Astrocyte (in vitro differentiated cells and primary cell): ENCODE results near the gene TTC7B. TPM values are rescaled to one million over a fixed set of nuclear protein-coding genes. Genes with fewer than 3 reads are reported as not detected.

Source experiments
- DNase-seq: peaks from one replicate; pipeline ENCODE4 v3.0.0-alpha.2; 2010; ENCODE audit warnings: low read depth
- FAIRE-seq: peaks from 2 replicates; lab custom pipeline; 2011; peaks lifted over from hg19 to GRCh38; lab: Jason Lieb, UNC
- H2AFZ ChIP-seq: 2 replicates; pipeline ENCODE4 v1.6.0; 2012; ENCODE audit warnings: low read depth, low read length, inconsistent platforms
- H3K27ac ChIP-seq: 2 replicates; pipeline ENCODE4 v1.5.1; 2011; ENCODE audit warnings: low read depth, low read length, inconsistent platforms
- H3K27me3 ChIP-seq: 2 replicates; pipeline ENCODE4 v1.6.0; 2011; ENCODE audit warnings: low read length, inconsistent platforms; ENCODE audit not compliant: insufficient read depth
- H3K36me3 ChIP-seq: 2 replicates; pipeline ENCODE4 v1.5.1; 2011; ENCODE audit warnings: low read length, inconsistent platforms; ENCODE audit not compliant: insufficient read depth
- H3K4me1 ChIP-seq: 2 replicates; pipeline ENCODE4 v1.5.1; 2011; ENCODE audit warnings: low read length, inconsistent platforms; ENCODE audit not compliant: insufficient read depth
- H3K4me2 ChIP-seq: 2 replicates; pipeline ENCODE4 v1.6.0; 2012; ENCODE audit warnings: low read length, inconsistent platforms
- H3K4me3 ChIP-seq: 2 replicates; pipeline ENCODE4 v1.5.1; 2011; ENCODE audit warnings: low read depth, mild to moderate bottlenecking, low read length, inconsistent platforms; ENCODE audit not compliant: insufficient read depth
- H3K79me2 ChIP-seq: 2 replicates; pipeline ENCODE4 v1.6.0; 2012; ENCODE audit warnings: mild to moderate bottlenecking, low read length, inconsistent platforms; ENCODE audit not compliant: insufficient read depth
- H3K9ac ChIP-seq: 2 replicates; pipeline ENCODE4 v1.6.0; 2012; ENCODE audit warnings: mild to moderate bottlenecking, low read length, inconsistent platforms
- H3K9me3 ChIP-seq: 2 replicates; pipeline ENCODE4 v1.5.1; 2012; ENCODE audit warnings: low read depth, mild to moderate bottlenecking, low read length, inconsistent platforms; ENCODE audit not compliant: insufficient read depth
- H4K20me1 ChIP-seq: 2 replicates; pipeline ENCODE4 v1.6.0; 2012; ENCODE audit warnings: low read length, inconsistent platforms; ENCODE audit not compliant: insufficient read depth
- H3K27ac Mint-ChIP-seq: one replicate; pipeline ENCODE4 v1.8.0; 2021; ENCODE audit warnings: mild to moderate bottlenecking, mixed read lengths; ENCODE audit not compliant: unreplicated experiment
- H3K27me3 Mint-ChIP-seq: one replicate; pipeline ENCODE4 v1.8.0; 2021; ENCODE audit warnings: low read depth, mixed read lengths; ENCODE audit not compliant: unreplicated experiment
- H3K36me3 Mint-ChIP-seq: one replicate; pipeline ENCODE4 v1.8.0; 2021; ENCODE audit warnings: low read depth, mixed read lengths; ENCODE audit not compliant: unreplicated experiment
- H3K4me1 Mint-ChIP-seq: one replicate; pipeline ENCODE4 v1.8.0; 2021; ENCODE audit warnings: low read depth, mixed read lengths; ENCODE audit not compliant: unreplicated experiment
- H3K4me3 Mint-ChIP-seq: one replicate; pipeline ENCODE4 v1.8.0; 2021; ENCODE audit warnings: mild to moderate bottlenecking, moderate library complexity, mixed read lengths; ENCODE audit not compliant: unreplicated experiment
- H3K9me3 Mint-ChIP-seq: one replicate; pipeline ENCODE4 v1.8.0; 2021; ENCODE audit warnings: mild to moderate bottlenecking, mixed read lengths; ENCODE audit not compliant: unreplicated experiment
- CTCF ChIP-seq: IDR thresholded peaks from 2 replicates; pipeline ENCODE4 v1.5.1; 2011; ENCODE audit warnings: low read depth, mild to moderate bottlenecking, inconsistent platforms, low read length, moderate library complexity; ENCODE audit not compliant: insufficient read depth
- EZH2 ChIP-seq: IDR thresholded peaks from 2 replicates; pipeline ENCODE4 v1.6.1; 2012; ENCODE audit warnings: mild to moderate bottlenecking, low read length, inconsistent platforms; ENCODE audit not compliant: insufficient read depth
- total RNA-seq: library from RNA; stranded (reverse); gene quantifications from 2 replicates; pipeline ENCODE4 v1.2.1, GENCODE V29; 2021

TTC7B gene
- total RNA-seq, 1 donor from 2014 or later = 42.1 TPM

GRCh38 chr14:90603336-90603735, 212.9 kb downstream of the TTC7B start:
- H3K4me2 ChIP-seq = no peak overlapping the region
- H3K9me3 Mint-ChIP-seq = no peaks in the 10 kb centered on the region
- FAIRE-seq = no peak

GRCh38 chr14:90602088-90602687, 214.0 kb downstream of the TTC7B start:
- no peak overlapping the region for H3K4me2 ChIP-seq
- H3K4me3 Mint-ChIP-seq = no peak overlapping the region
- no peak overlapping the region for H3K27ac Mint-ChIP-seq
- TF ChIP-seq EZH2 (no peak), CTCF (no peak)
- no peak overlapping the region for H3K27ac ChIP-seq
- no peak overlapping the region for H3K9ac ChIP-seq
- no peaks in the 10 kb centered on the region for H3K27me3 ChIP-seq
- no peaks in the 10 kb centered on the region for H3K9me3 ChIP-seq
- H3K79me2 ChIP-seq = no peaks in the 10 kb centered on the region
- FAIRE-seq = no peak
- H3K4me1 ChIP-seq = no peaks in the 10 kb centered on the region
- H3K36me3 ChIP-seq = no peaks in the 10 kb centered on the region
- no peak overlapping the region for H3K4me3 ChIP-seq
- peaks cover 7% of the 10 kb centered on the region for H3K4me1 Mint-ChIP-seq
- no peak overlapping the region for H2AFZ ChIP-seq
- no peaks in the 10 kb centered on the region for H4K20me1 ChIP-seq
- peaks cover 3% of the 10 kb centered on the region for H3K27me3 Mint-ChIP-seq
- H3K36me3 Mint-ChIP-seq = peaks cover 2% of the 10 kb centered on the region
- no peaks in the 10 kb centered on the region for H3K9me3 Mint-ChIP-seq
- DNase-seq = no peak

More at GRCh38 chr14:90603336-90603735, 212.9 kb downstream of the TTC7B start:
- H3K36me3 ChIP-seq = no peaks in the 10 kb centered on the region
- H4K20me1 ChIP-seq = no peaks in the 10 kb centered on the region
- H3K4me3 ChIP-seq = no peak overlapping the region
- H2AFZ ChIP-seq = no peak overlapping the region
- no peak for TF ChIP-seq CTCF
- no peak for TF ChIP-seq EZH2
- H3K4me1 ChIP-seq = no peaks in the 10 kb centered on the region
- no peaks in the 10 kb centered on the region for H3K79me2 ChIP-seq
- H3K27ac ChIP-seq = no peak overlapping the region
- H3K9me3 ChIP-seq = no peaks in the 10 kb centered on the region
- Mint-ChIP-seq H3K27ac (no peak overlapping the region), H3K27me3 (peaks cover 3% of the 10 kb centered on the region), H3K4me1 (peaks cover 9% of the 10 kb centered on the region), H3K4me3 (no peak overlapping the region), H3K36me3 (peaks cover 5% of the 10 kb centered on the region)
- no peak for DNase-seq
- H3K9ac ChIP-seq = no peak overlapping the region
- no peaks in the 10 kb centered on the region for H3K27me3 ChIP-seq

- no peak for TF ChIP-seq EZH2
- TF ChIP-seq CTCF = no peak
- no peak overlapping the region for H3K27ac ChIP-seq
- Mint-ChIP-seq H3K4me1 (peaks cover 5% of the 10 kb centered on the region), H3K4me3 (no peak overlapping the region), H3K27ac (no peak overlapping the region), H3K9me3 (no peaks in the 10 kb centered on the region), H3K36me3 (peaks cover 2% of the 10 kb centered on the region), H3K27me3 (peaks cover 3% of the 10 kb centered on the region)
- no peak overlapping the region for H3K4me2 ChIP-seq
- no peak overlapping the region for H2AFZ ChIP-seq
- no peak overlapping the region for H3K4me3 ChIP-seq
- H3K27me3 ChIP-seq = no peaks in the 10 kb centered on the region
- H3K9me3 ChIP-seq = no peaks in the 10 kb centered on the region
- no peaks in the 10 kb centered on the region for H3K79me2 ChIP-seq
- H3K4me1 ChIP-seq = no peaks in the 10 kb centered on the region
- no peak overlapping the region for H3K9ac ChIP-seq
- FAIRE-seq = no peak
- no peaks in the 10 kb centered on the region for H3K36me3 ChIP-seq
- no peak for DNase-seq
- H4K20me1 ChIP-seq = no peaks in the 10 kb centered on the region
Observed at GRCh38 chr14:90601563-90601962, 214.7 kb downstream of the TTC7B start.
